ENCODE measurements around the gene NCK2.

NCK2 gene

DNA sequence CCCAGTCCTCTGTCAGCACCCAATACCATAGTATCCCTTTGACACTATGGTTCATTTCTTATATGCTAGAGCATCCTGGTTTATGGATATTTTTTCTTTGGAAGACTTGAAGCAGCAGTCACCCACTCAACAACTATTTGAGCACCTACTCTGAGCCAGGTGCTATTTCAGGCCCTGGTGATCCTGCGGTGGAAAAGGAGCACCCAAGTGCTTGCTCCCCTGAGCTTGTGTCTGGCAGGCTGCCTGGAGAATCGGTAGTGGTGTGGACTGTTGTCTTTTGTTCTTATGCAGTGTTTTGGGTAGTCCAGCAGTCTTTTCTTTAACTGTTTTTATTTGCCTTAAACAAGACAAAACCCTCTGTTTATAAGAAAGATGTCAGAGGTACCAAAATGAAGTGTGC lies 28.9 kb downstream of the NCK2 start:
- CTCF ChIA-PET = interaction anchor here (0.6 to 1.1 kb wide), 2 partner anchors 10 to 17 kb away, joined by 3 read pairs; no protein-coding TSS in a partner anchor
- Histone ChIP-seq H3K36me3 (ENCODE audit: control insufficient read depth in 4 of 4, insufficient read depth in 4 of 4, low read length in 3 of 4) (peaks cover 0 to 29% (median 1%) of the 10 kb centered on the region in 4 experiments), H3K4me3 (ENCODE audit: control insufficient read depth in 1 of 7, extremely low read depth in 1 of 7, insufficient read depth in 4 of 7, low read depth in 2 of 7, low read length in 6 of 7) (no peak overlapping the region), H3K27ac (ENCODE audit: insufficient read depth in 1 of 2, low read depth in 1 of 2, low read length in 2 of 2, poor library complexity in 1 of 2, severe bottlenecking in 2 of 2) (no peak overlapping the region), H3K27me3 (replicated peaks in 2 of 5; ENCODE audit: control insufficient read depth in 4 of 5, insufficient read depth in 5 of 5, low read length in 4 of 5) (no peaks in the 10 kb centered on the region), H3K9me3 (ENCODE audit: control extremely low read depth in 1 of 5, control insufficient read depth in 4 of 5, insufficient read depth in 2 of 5, low read depth in 1 of 5, low read length in 4 of 5) (no peaks in the 10 kb centered on the region), H3K4me1 (ENCODE audit: control extremely low read depth in 1 of 4, control insufficient read depth in 4 of 4, insufficient read depth in 4 of 4, low read length in 3 of 4) (peaks cover 5 to 31% (median 25%) of the 10 kb centered on the region in 4 experiments)
- no peak for DNase-seq
- 100% methylated on average over 1 of the region's 2 CpGs for WGBS (ENCODE audit: insufficient coverage)
- POLR2A ChIA-PET = no interaction called here

DNA sequence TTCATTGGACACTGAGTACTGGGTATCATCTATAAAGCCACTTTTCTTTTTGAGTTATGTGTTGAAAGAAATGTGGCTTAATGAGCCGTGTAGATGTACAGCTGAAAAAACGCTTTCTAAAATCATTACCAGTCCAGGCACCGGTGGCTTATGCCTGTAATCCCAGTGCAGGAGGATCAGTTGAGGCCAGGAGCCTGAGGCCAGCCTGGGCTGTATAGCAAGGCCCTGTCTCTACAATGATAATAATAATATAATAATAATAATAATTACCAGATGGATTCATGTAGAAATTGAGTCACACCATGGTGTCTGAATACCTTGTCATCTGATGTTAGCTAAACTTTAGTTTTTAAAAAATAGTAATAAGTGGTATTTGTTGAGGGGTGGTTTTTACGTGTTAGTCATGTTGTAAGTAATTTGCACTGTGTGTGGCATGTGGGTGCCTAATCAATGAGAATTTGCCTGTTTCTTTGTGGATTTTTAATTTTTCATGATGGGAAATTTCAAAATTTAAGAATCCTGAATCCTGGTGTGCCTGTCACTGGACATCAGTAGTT lies 30.1 kb downstream of the NCK2 start:
- ChIA-PET POLR2A (interaction anchor here (1.1 kb wide), 1 partner anchor 15 kb away, joined by 3 read pairs; no protein-coding TSS in a partner anchor), CTCF (interaction anchor here (5.3 kb wide), 1 partner anchor 13 kb away, joined by 26 read pairs; no protein-coding TSS in a partner anchor)
- H3K4me1 ChIP-seq (ENCODE audit: control extremely low read depth in 1 of 4, control insufficient read depth in 4 of 4, insufficient read depth in 4 of 4, low read length in 3 of 4) = peaks cover 5 to 29% (median 25%) of the 10 kb centered on the region in 4 experiments
- no CpG with 5 or more reads among the region's 4 CpGs for WGBS (ENCODE audit: insufficient coverage)
- no peak for DNase-seq
- H3K27ac ChIP-seq (ENCODE audit: insufficient read depth in 1 of 2, low read depth in 1 of 2, low read length in 2 of 2, poor library complexity in 1 of 2, severe bottlenecking in 2 of 2) = peak overlapping the region in 1 of 2 experiments; percentile 62
- no peaks in the 10 kb centered on the region for H3K27me3 ChIP-seq (replicated peaks in 2 of 5; ENCODE audit: control insufficient read depth in 4 of 5, insufficient read depth in 5 of 5, low read length in 4 of 5)
- H3K36me3 ChIP-seq (ENCODE audit: control insufficient read depth in 4 of 4, insufficient read depth in 4 of 4, low read length in 3 of 4) = peaks cover 0 to 29% (median 1%) of the 10 kb centered on the region in 4 experiments
- no peaks in the 10 kb centered on the region for H3K9me3 ChIP-seq (ENCODE audit: control extremely low read depth in 1 of 5, control insufficient read depth in 4 of 5, insufficient read depth in 2 of 5, low read depth in 1 of 5, low read length in 4 of 5)
- H3K4me3 ChIP-seq (ENCODE audit: control insufficient read depth in 1 of 7, extremely low read depth in 1 of 7, insufficient read depth in 4 of 7, low read depth in 2 of 7, low read length in 6 of 7) = no peak overlapping the region

DNA sequence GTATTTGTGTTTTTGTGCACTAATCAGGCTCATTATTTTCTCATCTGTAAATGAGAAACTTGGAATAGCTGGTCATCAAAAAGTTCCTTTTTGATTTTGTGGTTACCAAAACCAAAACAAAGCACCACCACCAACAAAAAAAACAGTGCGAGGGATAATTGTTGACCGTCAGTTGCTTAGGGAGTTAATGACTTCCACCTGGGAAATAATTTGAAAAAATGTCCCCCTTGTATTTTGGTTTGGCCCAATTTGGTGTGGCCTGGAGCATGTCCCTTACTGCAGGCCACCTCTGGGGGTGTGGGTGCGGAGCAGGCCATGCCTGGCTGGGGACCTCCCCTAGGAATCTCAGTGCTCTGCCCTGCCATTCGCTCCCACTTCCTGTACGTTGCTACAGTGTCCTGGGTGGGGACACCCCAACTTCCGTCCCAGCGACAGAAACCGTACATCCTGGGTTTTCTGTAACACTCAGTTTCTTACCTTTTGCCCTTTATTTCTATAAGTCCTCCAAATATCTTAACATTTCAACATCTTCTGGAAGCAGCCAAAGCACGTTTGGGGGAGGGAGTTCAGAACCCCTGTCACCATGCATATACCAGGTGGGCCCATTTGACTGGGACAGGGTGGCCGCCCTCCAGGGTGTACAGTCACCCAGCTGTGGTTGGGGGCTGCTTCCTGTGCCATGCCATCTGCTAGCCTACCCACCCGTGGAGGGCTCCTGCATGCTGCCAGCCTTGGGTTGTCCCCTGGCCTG lies 31.3 kb downstream of the NCK2 start:
- peak; percentile 38 to 93 (median 88) for DNase-seq
- Histone ChIP-seq H3K4me1 (ENCODE audit: control extremely low read depth in 1 of 4, control insufficient read depth in 4 of 4, insufficient read depth in 4 of 4, low read length in 3 of 4) (peaks cover 5 to 34% (median 27%) of the 10 kb centered on the region in 4 experiments), H3K36me3 (ENCODE audit: control insufficient read depth in 4 of 4, insufficient read depth in 4 of 4, low read length in 3 of 4) (peaks cover 0 to 29% (median 1%) of the 10 kb centered on the region in 4 experiments), H3K4me3 (ENCODE audit: control insufficient read depth in 1 of 7, extremely low read depth in 1 of 7, insufficient read depth in 4 of 7, low read depth in 2 of 7, low read length in 6 of 7) (no peak overlapping the region), H3K9me3 (ENCODE audit: control extremely low read depth in 1 of 5, control insufficient read depth in 4 of 5, insufficient read depth in 2 of 5, low read depth in 1 of 5, low read length in 4 of 5) (no peaks in the 10 kb centered on the region), H3K27ac (ENCODE audit: insufficient read depth in 1 of 2, low read depth in 1 of 2, low read length in 2 of 2, poor library complexity in 1 of 2, severe bottlenecking in 2 of 2) (peak overlapping the region; percentile 4 to 65), H3K27me3 (replicated peaks in 2 of 5; ENCODE audit: control insufficient read depth in 4 of 5, insufficient read depth in 5 of 5, low read length in 4 of 5) (no peaks in the 10 kb centered on the region)
- 70% methylated on average over 9 of the region's 11 CpGs for WGBS (ENCODE audit: insufficient coverage)
- ChIA-PET CTCF (interaction anchor here (0.7 to 5.3 kb wide), 2 partner anchors 12 to 308 kb away, joined by 3 to 26 read pairs; no protein-coding TSS in a partner anchor), POLR2A (no interaction called here)

DNA sequence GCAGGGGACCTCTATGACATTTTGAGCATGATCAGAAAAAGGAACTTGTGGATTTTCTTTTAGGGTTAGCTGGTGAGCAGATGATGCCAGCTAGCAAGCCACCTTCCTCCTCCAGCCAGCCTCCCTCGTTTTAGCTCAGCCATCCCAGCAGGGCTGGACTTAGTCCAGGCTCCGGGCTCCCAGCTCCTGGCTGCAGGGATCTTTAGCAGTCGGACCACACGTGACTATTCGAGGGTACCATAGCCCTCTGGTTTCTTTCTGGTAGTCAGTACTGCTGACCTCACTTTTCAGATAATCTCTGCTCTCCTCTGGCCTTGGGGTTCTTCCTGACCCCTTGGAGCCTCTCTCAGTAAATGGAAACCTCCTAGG lies 31.8 kb downstream of the NCK2 start:
- no peaks in the 10 kb centered on the region for H3K27me3 ChIP-seq (replicated peaks in 2 of 5; ENCODE audit: control insufficient read depth in 4 of 5, insufficient read depth in 5 of 5, low read length in 4 of 5)
- H3K4me3 ChIP-seq (ENCODE audit: control insufficient read depth in 1 of 7, extremely low read depth in 1 of 7, insufficient read depth in 4 of 7, low read depth in 2 of 7, low read length in 6 of 7) = no peak overlapping the region
- WGBS (ENCODE audit: insufficient coverage) = 91% methylated on average over 4 of the region's 5 CpGs
- POLR2A ChIA-PET = no interaction called here
- H3K4me1 ChIP-seq (ENCODE audit: control extremely low read depth in 1 of 4, control insufficient read depth in 4 of 4, insufficient read depth in 4 of 4, low read length in 3 of 4) = peaks cover 5 to 39% (median 30%) of the 10 kb centered on the region in 4 experiments
- no peaks in the 10 kb centered on the region for H3K9me3 ChIP-seq (ENCODE audit: control extremely low read depth in 1 of 5, control insufficient read depth in 4 of 5, insufficient read depth in 2 of 5, low read depth in 1 of 5, low read length in 4 of 5)
- no peak for DNase-seq
- CTCF ChIA-PET = interaction anchor here (1.4 to 5.3 kb wide), 2 partner anchors 11 to 22 kb away, joined by 3 to 26 read pairs; no protein-coding TSS in a partner anchor
- H3K36me3 ChIP-seq (ENCODE audit: control insufficient read depth in 4 of 4, insufficient read depth in 4 of 4, low read length in 3 of 4) = peaks cover 0 to 29% (median 1%) of the 10 kb centered on the region in 4 experiments
- H3K27ac ChIP-seq (ENCODE audit: insufficient read depth in 1 of 2, low read depth in 1 of 2, low read length in 2 of 2, poor library complexity in 1 of 2, severe bottlenecking in 2 of 2) = peak overlapping the region; percentile 4 to 65

DNA sequence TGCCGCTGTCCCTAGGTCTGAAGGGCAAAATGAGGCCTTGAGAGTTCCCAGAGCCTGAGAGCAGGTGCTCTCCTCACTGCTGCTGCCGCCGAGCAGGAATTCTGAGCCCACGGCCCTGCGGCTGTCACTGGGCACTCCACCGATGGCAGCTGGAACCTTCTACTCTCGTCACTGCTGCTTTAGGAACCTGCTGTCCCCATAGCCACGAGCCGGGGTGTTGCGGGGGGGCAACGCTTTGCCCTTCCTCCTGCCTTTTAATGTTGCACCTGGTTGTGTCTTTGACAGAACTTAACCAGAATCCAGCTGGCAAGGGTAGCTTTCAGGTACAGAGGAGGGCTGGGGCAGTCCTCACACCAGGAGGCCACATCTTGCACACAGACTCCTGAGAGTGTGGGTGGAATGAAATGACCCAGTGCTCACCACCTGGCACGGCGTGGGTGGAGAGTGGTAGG lies 32.3 kb downstream of the NCK2 start:
- H3K9me3 ChIP-seq (ENCODE audit: control extremely low read depth in 1 of 5, control insufficient read depth in 4 of 5, insufficient read depth in 2 of 5, low read depth in 1 of 5, low read length in 4 of 5) = no peaks in the 10 kb centered on the region
- H3K27ac ChIP-seq (ENCODE audit: insufficient read depth in 1 of 2, low read depth in 1 of 2, low read length in 2 of 2, poor library complexity in 1 of 2, severe bottlenecking in 2 of 2) = peak overlapping the region; percentile 4 to 65
- H3K4me1 ChIP-seq (ENCODE audit: control extremely low read depth in 1 of 4, control insufficient read depth in 4 of 4, insufficient read depth in 4 of 4, low read length in 3 of 4) = peaks cover 5 to 44% (median 30%) of the 10 kb centered on the region in 4 experiments
- H3K4me3 ChIP-seq (ENCODE audit: control insufficient read depth in 1 of 7, extremely low read depth in 1 of 7, insufficient read depth in 4 of 7, low read depth in 2 of 7, low read length in 6 of 7) = no peak overlapping the region
- POLR2A ChIA-PET = no interaction called here
- H3K27me3 ChIP-seq (replicated peaks in 2 of 5; ENCODE audit: control insufficient read depth in 4 of 5, insufficient read depth in 5 of 5, low read length in 4 of 5) = no peaks in the 10 kb centered on the region
- 87% methylated on average over 11 of the region's 13 CpGs for WGBS (ENCODE audit: insufficient coverage)
- no peak for DNase-seq
- peaks cover 0 to 25% (median 1%) of the 10 kb centered on the region in 4 experiments for H3K36me3 ChIP-seq (ENCODE audit: control insufficient read depth in 4 of 4, insufficient read depth in 4 of 4, low read length in 3 of 4)
- CTCF ChIA-PET = interaction anchor here (0.8 to 5.3 kb wide), 3 partner anchors 11 to 21 kb away, joined by 3 to 26 read pairs (median 3); no protein-coding TSS in a partner anchor

DNA sequence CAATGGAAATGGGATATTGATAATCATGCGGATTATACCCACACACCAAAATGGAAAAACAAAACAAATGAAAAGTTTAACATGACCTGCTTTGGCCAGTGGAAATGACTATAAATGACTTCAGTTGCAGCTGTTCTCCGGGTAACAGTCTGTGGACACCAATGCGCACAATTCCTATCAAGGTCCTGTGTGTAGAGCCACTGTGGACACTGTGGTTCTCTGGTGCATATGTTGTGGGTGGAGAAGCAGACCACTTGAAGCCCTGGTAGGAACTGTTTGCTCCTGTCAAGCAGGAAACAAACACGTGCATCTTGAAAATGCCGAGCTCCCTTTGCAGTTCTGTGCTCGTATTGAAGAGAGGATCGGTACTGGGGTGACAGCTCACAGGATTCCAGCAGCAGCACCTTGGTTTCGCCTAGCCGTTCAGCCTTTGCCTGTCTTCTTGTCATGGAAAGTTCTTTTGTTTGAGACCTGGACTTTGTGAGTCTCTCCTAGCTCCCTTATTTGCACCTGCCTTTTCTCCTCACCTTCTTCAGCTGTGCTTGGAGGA lies 32.9 kb downstream of the NCK2 start:
- CTCF ChIA-PET = interaction anchor here (0.8 to 5.3 kb wide), 4 partner anchors 10 to 31 kb away, joined by 3 to 26 read pairs (median 3); no protein-coding TSS in a partner anchor
- Histone ChIP-seq H3K9me3 (ENCODE audit: control extremely low read depth in 1 of 5, control insufficient read depth in 4 of 5, insufficient read depth in 2 of 5, low read depth in 1 of 5, low read length in 4 of 5) (no peaks in the 10 kb centered on the region), H3K4me1 (ENCODE audit: control extremely low read depth in 1 of 4, control insufficient read depth in 4 of 4, insufficient read depth in 4 of 4, low read length in 3 of 4) (peaks cover 5 to 45% (median 32%) of the 10 kb centered on the region in 4 experiments), H3K36me3 (ENCODE audit: control insufficient read depth in 4 of 4, insufficient read depth in 4 of 4, low read length in 3 of 4) (peaks cover 0 to 20% (median 1%) of the 10 kb centered on the region in 4 experiments), H3K27ac (ENCODE audit: insufficient read depth in 1 of 2, low read depth in 1 of 2, low read length in 2 of 2, poor library complexity in 1 of 2, severe bottlenecking in 2 of 2) (peak overlapping the region in 1 of 2 experiments; percentile 65), H3K27me3 (replicated peaks in 2 of 5; ENCODE audit: control insufficient read depth in 4 of 5, insufficient read depth in 5 of 5, low read length in 4 of 5) (no peaks in the 10 kb centered on the region), H3K4me3 (ENCODE audit: control insufficient read depth in 1 of 7, extremely low read depth in 1 of 7, insufficient read depth in 4 of 7, low read depth in 2 of 7, low read length in 6 of 7) (no peak overlapping the region)
- DNase-seq = no peak
- POLR2A ChIA-PET = interaction anchor here (0.9 kb wide), 1 partner anchor 32 kb away, joined by 4 read pairs; no protein-coding TSS in a partner anchor
- 87% methylated on average over 8 of the region's 9 CpGs for WGBS (ENCODE audit: insufficient coverage)

Data from common myeloid progenitor, CD34-positive (primary cell).